Pancreas (tissue), 10 donors: Measurements from ENCODE around the gene ADAMTS4. TPM values are rescaled to one million over a fixed set of nuclear protein-coding genes. Genes with fewer than 3 reads are reported as not detected.

ENCODE experiments used
- ATAC-seq, 4 donors: fragments of 200-7000 bp; cut with Tn5 transposase; one replicate each; pipeline versions ENCODE4 v1.8.0 to v1.9.1; 2020; ENCODE audit warnings: mild to moderate bottlenecking in 4 of 4, moderate library complexity in 4 of 4
- DNase-seq, 6 donors: peaks; one replicate each; pipeline ENCODE4 v3.0.0-alpha.2; 2020
- FAIRE-seq: peaks from 2 replicates; lab custom pipeline; 2012; peaks lifted over from hg19 to GRCh38; lab: Jason Lieb, UNC
- H3K27ac ChIP-seq, 4 donors: fragments of 200-600 bp; sonication (generic); 1 replicate in 3 of 4; 2 replicates in 1 of 4; pipeline versions ENCODE4 v1.5.0 to v1.8.0; 2020
- H3K27me3 ChIP-seq, 4 donors: fragments of 200-600 bp; one replicate each; pipeline ENCODE4 v1.8.0; 2021
- H3K36me3 ChIP-seq, 3 donors: fragments of 200-600 bp; sonication (generic) in 1 of 3; one replicate each; pipeline versions ENCODE4 v1.5.0 to v1.8.0; 2020 to 2021
- H3K4me1 ChIP-seq, 3 donors: fragments of 200-600 bp; one replicate each; pipeline ENCODE4 v1.8.0; 2021
- H3K4me3 ChIP-seq, 4 donors: fragments of 200-600 bp; sonication (generic) in 2 of 4; one replicate each; pipeline versions ENCODE4 v1.5.0 to v1.8.0; 2020 to 2021
- H3K9me3 ChIP-seq, 4 donors: fragments of 200-600 bp; one replicate each; pipeline ENCODE4 v1.8.0; 2021
- CTCF ChIP-seq, 4 donors: fragments of 200-600 bp; sonication (generic) in 3 of 4; IDR thresholded peaks; one replicate each; pipeline versions ENCODE4 v1.5.0 to v1.8.0; 2021; ENCODE audit warnings: antibody characterized with exemption in 4 of 4
- WGBS, 2 donors: extraction: QIAGEN DNeasy Blood & Tissue Kit; methylation state at CpG; one replicate each; pipeline ENCODE4 v1.1.7; 2013; 5-methylcytosine and 5-hydroxymethylcytosine counted together
- intact Hi-C, 3 donors: fragments of 100-400 bp; cut with DNase I; formaldehyde crosslinking; loops; one replicate each; pipeline versions ENCODE4 v1.11.1 to v1.14.2; 2022
- polyA plus RNA-seq, 2 donors: library from polyadenylated mRNA; stranded (reverse); fragments of 200-250 nt; gene quantifications; one replicate each; pipeline ENCODE4 v1.2.3, GENCODE V29; 2013
- total RNA-seq, 6 donors: library from RNA; stranded (reverse); fragmentation: NEBNext Ultra II Directional in 4 of 6; extraction: Animal tissue kit (Norgen Biotek cat#: 25700) in 4 of 6; gene quantifications; one replicate each; pipeline versions ENCODE4 v1.2.1 to v1.2.4, GENCODE V29; 2021 to 2023
- donor health status: healthy with polysubstance abuse.
- donor health status: DM: no; HTN: no; CAD: no; lungs with moderate emphysema.
- donor health status: DM: no; HTN: no; CAD: no.
- donor health status: control.
- donor health status: control.
- donor health status: Bipolar disorder and iron deficiency.
- donor health status: DM: yes; HTN: yes; CAD: no.
- donor health status: DM: no; HTN: no; CAD: no.
- donor health status: DM: no; HTN: no; CAD: no.
- donor health status: DM: yes; HTN: yes; CAD: no.

Gene ADAMTS4
- total and polyA plus RNA-seq, 8 donors = 2.7 to 6.6 (median 3.8) TPM

- intact Hi-C loops = loop anchor here in 2 of 3 donors (5.0 to 10.0 kb wide), 3 partner anchors 55 to 145 kb away; no protein-coding TSS in a partner anchor
- Histone ChIP-seq H3K4me3 (no peak overlapping the region), H3K27me3 (no peaks in the 10 kb centered on the region), H3K36me3 (no peaks in the 10 kb centered on the region), H3K9me3 (no peaks in the 10 kb centered on the region), H3K4me1 (peaks cover 0 to 11% (median 0%) of the 10 kb centered on the region in 3 donors), H3K27ac (no peak overlapping the region)
- no peak for TF ChIP-seq CTCF (IDR thresholded peaks at IDR 0.05)
- FAIRE-seq = no peak
- 66 to 69% methylated on average over 3 of the region's 3 CpGs for WGBS, 2 donors
- no peak for DNase-seq
- no peak for ATAC-seq
Observed at GRCh38 chr1:161229896-161230295, 31.0 kb upstream of the ADAMTS4 start.

GRCh38 chr1:161228032-161228431 lies 29.2 kb upstream of the ADAMTS4 start:
- intact Hi-C loops = loop anchor here in 1 of 3 donors (5.0 to 10.0 kb wide), 2 partner anchors 69 to 147 kb away; no protein-coding TSS in a partner anchor
- no peak overlapping the region for H3K4me3 ChIP-seq
- H3K27ac ChIP-seq = no peak overlapping the region
- WGBS, 2 donors = 92% methylated on average over 7 of the region's 7 CpGs
- H3K9me3 ChIP-seq = no peaks in the 10 kb centered on the region
- no peak for TF ChIP-seq CTCF (IDR thresholded peaks at IDR 0.05)
- H3K36me3 ChIP-seq = no peaks in the 10 kb centered on the region
- no peaks in the 10 kb centered on the region for H3K27me3 ChIP-seq
- FAIRE-seq (no peak), DNase-seq (no peak), ATAC-seq (no peak)
- peaks cover 0 to 11% (median 0%) of the 10 kb centered on the region in 3 donors for H3K4me1 ChIP-seq

GRCh38 chr1:161227196-161227871 lies 28.5 kb upstream of the ADAMTS4 start:
- Histone ChIP-seq H3K27me3 (no peaks in the 10 kb centered on the region), H3K9me3 (no peaks in the 10 kb centered on the region), H3K4me3 (peak overlapping the region in 1 of 4 donors; percentile 26), H3K27ac (no peak overlapping the region), H3K36me3 (no peaks in the 10 kb centered on the region), H3K4me1 (peaks cover 0 to 11% (median 0%) of the 10 kb centered on the region in 3 donors)
- ATAC-seq = peak; percentile 68 to 77 (median 70)
- peak; percentile 70 to 93 (median 85) for DNase-seq
- no peak for FAIRE-seq
- peak; percentile 86 to 94 (median 91) for TF ChIP-seq CTCF (IDR thresholded peaks at IDR 0.05)
- 42 to 50% methylated on average over 11 of the region's 11 CpGs for WGBS, 2 donors
- intact Hi-C loops = loop anchor here in 1 of 3 donors (5.0 to 10.0 kb wide), 2 partner anchors 70 to 147 kb away; no protein-coding TSS in a partner anchor

- H3K27ac ChIP-seq = no peak overlapping the region
- H3K4me3 ChIP-seq = peak overlapping the region in 3 of 4 donors; percentile 30 to 62 (median 39)
- H3K9me3 ChIP-seq = no peaks in the 10 kb centered on the region
- H3K4me1 ChIP-seq = peaks cover 0 to 11% (median 0%) of the 10 kb centered on the region in 3 donors
- H3K27me3 ChIP-seq = no peaks in the 10 kb centered on the region
- no peak for ATAC-seq
- 59 to 67% methylated on average over 3 of the region's 3 CpGs for WGBS, 2 donors
- no peak for TF ChIP-seq CTCF (IDR thresholded peaks at IDR 0.05)
- intact Hi-C loops = loop anchor here in 1 of 3 donors (5.0 to 10.0 kb wide), 2 partner anchors 71 to 148 kb away; no protein-coding TSS in a partner anchor
- FAIRE-seq = no peak
- H3K36me3 ChIP-seq = no peaks in the 10 kb centered on the region
- no peak for DNase-seq
Observed at GRCh38 chr1:161226759-161227158, 27.9 kb upstream of the ADAMTS4 start.
